ENCODE results near the gene MST1R.
A peak's percentile ranks its signal among the peaks of the same experiment; 100 is the strongest.
"Not testable (repeated sequence)": the region's sequence is repeated elsewhere in the genome, so short reads cannot be mapped to it uniquely, and the experiment has no call there.

Gene MST1R

GRCh38 chr3:49903451-49904424 lies at the start of gene MST1R:
MST1R (minus strand) TSS chr3:49903873; CDS start chr3:49903609, 264 bp downstream.
- DNase-seq: no peak

DNA sequence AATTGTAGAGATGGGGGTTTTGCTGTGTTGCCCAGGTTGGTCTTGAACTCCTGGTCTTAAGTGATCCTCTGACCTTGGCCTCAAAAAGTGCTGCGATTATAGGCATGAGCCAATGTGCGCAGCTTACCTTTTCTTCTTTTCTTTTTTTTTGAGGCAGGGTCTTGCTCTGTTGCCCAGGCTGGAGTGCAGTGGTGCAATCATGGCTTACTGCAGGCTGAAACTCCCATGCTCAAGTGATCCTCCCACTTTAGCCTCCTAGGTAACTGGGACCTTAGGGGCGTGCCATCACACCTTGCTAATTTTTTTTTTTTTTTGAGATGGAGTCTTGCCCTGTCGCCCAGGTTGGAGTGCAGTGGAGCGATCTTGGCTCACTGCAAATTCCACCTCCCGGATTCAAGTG lies 49.3 kb upstream of the MST1R start:
- DNase-seq: no peak

DNA sequence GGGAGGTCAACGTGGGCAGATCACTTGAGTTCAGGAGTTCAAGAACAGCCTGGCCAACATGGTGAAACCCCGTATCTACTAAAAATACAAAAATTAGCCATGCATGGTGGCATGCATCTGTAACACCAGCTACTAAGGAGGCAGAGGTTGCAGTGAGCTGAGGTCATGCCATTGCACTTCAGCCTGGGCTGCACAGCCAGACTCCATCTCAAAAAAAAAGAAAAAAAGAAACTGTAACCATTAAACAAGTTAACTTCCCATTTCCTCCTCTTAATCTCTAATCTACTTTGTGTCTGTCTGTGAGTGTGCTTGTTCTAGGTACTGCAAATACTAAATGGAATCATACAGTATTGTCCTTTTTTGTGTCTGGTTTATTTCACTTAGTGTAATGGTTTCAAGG lies 39.0 kb upstream of the MST1R start:
- no peak for DNase-seq

DNA sequence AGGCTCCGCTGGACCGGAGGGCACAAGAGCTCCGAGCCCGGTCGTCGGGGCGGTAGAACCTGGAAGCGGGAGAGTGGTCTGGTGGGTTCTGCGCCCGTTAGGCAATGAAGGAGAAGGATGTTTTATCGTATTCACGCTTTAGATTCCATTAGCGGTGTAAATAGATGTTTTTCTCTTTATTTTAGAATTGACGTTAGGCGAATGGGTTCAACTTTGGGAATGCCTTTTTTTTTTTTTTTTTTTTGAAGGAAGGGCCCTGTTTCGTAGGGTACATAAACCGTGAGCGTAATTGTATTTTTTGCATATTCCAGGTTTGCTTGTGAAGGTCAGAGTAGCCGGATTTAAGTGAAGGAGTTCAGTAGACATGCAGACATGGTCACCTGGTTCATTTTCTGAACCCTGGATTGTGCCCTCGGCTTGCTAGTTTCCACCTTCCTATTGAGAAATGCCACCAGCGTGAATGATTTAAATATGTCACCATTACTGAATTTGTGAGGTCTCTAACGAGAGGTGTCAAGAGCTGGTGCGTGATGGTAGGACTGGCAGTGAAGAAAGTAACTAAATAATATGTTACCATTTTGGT lies 37.1 kb upstream of the MST1R start:
- DNase-seq: peak; percentile 38

DNA sequence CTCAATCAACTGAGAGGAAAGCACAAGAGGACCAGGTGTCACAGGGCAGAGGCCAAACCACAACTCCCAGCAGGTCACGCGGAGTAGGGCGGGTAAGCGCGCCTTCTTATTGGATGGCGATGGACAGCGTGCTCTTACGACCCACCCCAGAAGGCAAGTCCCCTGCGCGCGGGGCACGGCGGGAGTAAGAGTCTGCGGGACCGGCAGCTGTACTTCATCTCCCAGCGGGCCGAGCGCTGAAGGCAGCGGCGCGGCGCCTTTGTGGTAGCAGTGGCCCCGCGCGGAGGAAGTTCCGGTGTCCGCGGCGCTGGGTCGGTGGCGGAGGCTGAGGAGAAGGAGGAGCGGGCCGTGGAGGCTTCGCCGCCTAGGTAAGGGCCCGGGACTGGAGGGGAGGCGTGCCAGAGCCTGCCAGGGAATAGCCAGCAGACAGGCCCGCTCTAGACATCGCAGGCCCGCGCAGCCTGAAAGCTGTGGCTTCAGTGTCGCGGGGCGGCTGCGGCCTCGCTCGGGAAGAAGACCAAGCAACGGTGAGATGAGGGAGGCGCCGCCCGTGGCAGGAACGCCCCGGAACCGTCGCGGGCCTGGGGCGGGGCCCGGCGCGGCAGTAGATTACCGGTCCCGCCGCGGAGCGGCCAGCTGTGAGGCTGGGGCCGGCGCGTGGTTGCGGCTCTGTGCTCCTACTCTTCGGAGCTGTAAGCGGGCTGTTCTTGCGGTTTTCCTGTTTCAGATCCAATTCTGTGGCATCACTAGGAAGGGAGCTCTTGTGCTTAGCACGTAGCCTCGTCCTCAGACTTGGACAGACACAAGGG lies 36.4 kb upstream of the MST1R start, which contains the start of gene RBM6:
TSS of gene RBM6 (plus strand) at position 293 of the 809 bp plus-strand sequence. CDS start 22,492 bp downstream, outside the sequence.
- peak; percentile 95 for DNase-seq

DNA sequence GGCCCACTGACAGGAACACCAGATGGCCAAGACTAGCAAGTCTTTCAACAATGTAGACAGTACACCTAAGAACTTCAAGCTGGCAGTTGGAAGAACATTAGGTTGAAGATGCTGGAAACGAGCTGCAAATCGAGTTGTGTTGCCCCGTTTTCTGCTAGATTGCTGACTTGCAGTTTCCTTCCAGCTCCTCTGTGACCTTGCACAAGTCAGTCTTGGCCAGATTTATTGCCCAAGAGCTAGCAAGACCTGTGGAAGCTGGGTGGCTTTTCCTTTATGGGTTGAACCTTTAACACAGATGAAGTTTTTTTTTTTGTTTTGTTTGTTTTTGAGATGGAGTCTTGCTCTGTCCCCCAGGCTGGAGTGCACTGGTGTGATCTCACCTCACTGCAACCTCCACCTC lies 33.4 kb upstream of the MST1R start:
- no peak for DNase-seq

DNA sequence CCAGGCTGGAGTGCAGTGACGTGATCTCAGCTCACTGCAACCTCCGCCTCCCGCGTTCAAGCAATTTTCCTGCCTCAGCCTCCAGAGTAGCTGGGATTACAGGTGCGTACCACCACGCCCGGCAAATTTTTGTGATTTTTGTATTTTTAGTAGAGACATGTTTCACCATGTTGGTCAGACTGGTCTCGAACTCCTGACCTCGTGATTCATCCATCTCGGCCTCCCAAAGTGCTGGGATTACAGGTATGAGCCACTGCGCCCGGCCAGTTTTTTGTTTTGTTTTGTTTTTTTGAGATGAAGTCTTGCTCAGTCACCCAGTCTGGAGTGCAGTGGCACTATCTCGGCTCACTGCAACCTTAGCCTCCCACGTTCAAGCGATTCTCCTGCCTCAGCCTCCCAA lies 28.6 kb upstream of the MST1R start:
- DNase-seq: not testable (repeated sequence)

DNA sequence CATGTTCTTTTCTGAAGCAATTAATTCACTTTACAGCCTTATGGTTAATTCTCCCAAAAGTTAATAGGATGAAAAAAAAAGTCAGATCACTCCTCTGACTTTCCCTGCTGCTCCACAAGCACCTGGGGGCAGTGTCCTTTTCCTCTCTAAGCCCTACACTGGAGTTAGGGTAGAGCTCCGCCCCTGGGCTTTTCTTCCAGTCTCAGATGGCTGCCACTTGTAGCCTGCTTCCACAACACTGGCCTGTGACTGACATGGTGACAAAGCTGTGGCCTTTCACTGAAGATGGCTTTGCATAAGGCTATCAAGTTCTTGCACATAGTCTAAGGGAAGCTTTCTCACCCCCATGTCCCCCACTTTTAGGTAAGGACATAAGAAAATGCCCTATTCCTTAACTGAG lies 27.2 kb upstream of the MST1R start:
- DNase-seq: peak; percentile 4

GRCh38 chr3:49930168-49930690 lies 26.6 kb upstream of the MST1R start:
- no peak for DNase-seq

DNA sequence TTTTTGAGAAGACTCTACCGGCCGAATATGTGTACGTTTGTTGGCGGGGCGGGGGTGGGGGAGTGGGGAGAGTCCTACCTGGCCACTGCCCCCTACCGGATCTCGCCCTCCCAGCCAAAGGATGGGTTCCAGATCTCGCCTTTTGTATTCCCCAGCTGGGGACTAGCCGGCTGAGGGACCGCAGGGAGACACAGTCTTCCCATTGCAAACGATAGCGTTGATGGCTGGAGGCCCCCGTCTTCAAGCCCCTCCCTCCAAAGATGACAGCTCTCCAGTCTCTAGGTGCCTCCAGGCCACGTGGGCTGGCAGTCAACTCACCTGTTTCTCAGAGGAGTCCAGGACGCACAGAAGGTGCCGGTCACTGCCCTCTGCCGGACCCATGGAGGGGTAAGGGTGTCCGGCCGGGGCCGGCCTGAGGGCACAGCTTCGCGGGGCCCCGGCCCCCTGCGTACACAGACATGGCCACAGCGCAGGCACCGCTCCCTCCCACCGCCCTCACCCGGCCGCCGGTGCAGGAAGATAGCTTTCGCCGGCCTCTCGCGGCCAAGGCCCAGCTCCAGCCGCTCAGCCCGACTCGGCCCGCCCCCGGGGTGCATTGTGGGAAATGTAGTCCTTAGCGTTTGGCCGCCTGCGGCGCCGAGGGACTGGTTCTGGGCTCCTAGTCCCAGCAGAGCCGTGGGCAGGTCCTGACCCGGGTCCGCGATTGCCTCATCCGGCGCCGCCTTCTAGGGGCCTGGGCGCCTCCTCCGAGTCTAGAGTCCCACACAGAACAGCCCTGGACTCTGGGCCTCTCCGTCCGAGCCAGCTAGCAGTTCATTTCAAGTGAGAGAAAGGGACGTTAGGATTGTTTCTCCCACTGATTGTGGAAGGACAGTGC lies 25.9 kb upstream of the MST1R start, which contains the start of gene MON1A:
TSS of gene MON1A (minus strand) at position 521 of the 877 bp plus-strand sequence. CDS start 16,465 bp downstream, outside the sequence.
- peak; percentile 67 for DNase-seq

DNA sequence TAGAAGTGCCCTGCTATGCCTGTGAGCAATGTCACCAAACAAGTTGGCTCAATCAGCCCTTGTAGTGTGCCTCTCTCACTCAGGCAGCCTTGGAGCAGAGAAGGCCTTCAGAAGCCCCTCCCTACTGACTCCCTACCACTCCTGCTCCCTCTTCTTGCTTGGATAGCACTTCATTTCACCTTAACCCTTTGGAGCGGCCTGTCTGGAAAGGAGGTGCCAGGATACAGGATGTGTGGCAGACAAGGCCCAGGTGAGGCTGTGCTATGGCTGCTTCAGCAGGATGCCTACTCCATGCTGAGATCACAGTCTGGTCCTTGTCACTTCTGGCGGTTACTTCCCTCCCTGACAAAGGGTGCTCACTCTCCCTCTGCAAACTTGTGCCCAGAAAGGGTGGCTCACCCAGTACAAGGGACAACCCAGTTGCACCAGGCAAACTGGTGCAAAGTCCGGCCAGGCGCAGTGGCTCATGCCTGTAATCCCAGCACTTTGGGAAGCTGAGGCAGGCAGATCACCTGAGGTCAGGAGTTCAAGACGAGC lies 24.9 kb upstream of the MST1R start:
- no peak for DNase-seq

GRCh38 chr3:49927798-49928197 lies 24.1 kb upstream of the MST1R start:
- DNase-seq: no peak

- no peak for DNase-seq
Observed at GRCh38 chr3:49926117-49926728, 22.6 kb upstream of the MST1R start.

DNA sequence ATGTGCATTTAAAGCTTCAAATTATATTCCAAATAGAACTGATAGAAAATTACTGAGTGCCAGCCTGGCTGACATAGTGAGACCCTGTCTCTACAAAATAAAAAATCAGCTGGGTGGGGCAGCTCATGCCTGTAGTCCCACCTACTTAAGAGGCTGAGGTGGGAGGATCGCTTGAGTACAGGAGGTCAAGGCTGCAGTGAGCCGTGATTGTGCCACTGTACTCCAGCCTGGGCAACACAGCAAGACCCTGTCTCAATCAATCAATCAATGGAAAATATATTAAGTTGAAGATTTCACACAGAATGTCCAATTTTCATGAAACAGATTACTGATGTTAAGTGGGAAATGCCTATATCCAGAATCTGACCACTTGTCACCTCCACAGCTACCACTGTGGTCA lies 21.8 kb upstream of the MST1R start:
- no peak for DNase-seq

DNA sequence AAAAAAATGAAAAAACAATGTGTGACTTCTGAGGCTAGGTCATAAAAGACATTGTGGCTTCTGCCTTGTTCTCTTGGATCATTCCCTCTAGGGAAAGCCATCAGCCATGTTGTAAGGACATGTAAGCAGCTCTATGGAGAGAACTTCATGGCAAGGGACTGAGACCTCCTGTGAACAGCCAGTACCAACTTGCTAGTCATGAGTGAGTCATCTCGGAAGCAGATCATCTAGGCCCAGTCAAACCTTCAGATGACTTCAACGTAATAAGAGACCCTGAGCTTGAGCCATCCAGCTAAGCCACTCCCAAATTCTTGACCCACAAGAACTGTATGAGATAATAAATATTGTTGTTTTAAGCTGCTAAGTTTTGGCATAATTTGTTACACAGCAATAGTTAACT lies 21.0 kb upstream of the MST1R start:
- DNase-seq: no peak

GRCh38 chr3:49917806-49918590 lies 14.3 kb upstream of the MST1R start:
- not testable (repeated sequence) for DNase-seq

- no peak for DNase-seq
Observed at GRCh38 chr3:49916686-49917085, 13.0 kb upstream of the MST1R start.

- no peak for DNase-seq
Observed at GRCh38 chr3:49914906-49915305, 11.2 kb upstream of the MST1R start.

DNA sequence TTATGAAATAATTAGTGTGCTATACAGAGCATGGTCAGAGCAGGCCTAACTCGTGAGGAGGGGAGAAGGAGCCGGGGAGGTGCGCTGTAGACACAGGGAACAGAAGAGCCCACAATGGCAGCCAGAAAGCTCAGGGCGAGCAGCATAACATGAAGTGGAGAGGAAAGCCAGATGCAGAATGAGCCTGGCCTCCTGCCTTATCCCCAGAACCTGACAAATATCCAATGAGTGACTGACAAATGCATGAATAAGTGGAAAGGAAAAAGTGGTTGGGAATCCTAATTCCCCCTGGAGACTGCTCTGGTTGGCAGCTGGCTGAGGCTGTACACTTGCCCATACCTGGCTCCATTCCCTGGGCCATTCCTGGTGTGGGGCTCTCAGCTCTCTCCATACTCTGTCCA lies 9.2 kb upstream of the MST1R start:
- peak; percentile 70 for DNase-seq

DNA sequence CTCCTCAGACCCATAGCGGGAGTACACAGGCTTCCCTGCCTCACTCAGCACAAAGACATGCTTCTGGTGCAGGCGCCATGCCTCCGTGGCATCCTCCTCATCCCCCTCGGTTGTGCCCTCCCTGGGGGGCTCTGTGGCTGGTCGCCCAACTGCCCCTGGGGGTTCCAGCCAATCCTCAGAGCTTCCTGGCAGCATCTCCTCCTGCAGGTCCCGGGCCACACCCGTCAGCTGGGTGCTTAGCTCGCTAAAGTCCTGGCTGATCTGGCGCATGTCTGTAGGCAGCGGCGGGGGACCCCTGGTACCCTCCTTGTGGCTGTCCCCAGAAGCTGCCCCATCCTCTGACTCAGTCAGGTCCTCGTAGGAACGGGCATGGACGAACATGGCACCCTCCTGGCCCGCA lies 7.9 kb upstream of the MST1R start:
- DNase-seq: no peak

All from NCI-H2171 treated with DMSO at 0.1 percent for 48 hours (cell line).